Activated naive CD4-positive, alpha-beta T cell treated with anti-CD3 and anti-CD28 coated beads, Interleukin-2, amount 50 U/mL, for 72 hours (primary cell): ENCODE data around the gene BCAS4. TPM values are rescaled to one million over a fixed set of nuclear protein-coding genes. Genes with fewer than 3 reads are reported as not detected.

Experiments used
- ATAC-seq, 2 donors: fragments of 150-1000 bp; cut with Tn5 transposase; 2 replicates each; pipeline ENCODE4 v1.10.0; 2021; ENCODE audit warnings: mild to moderate bottlenecking in 2 of 2, moderate library complexity in 2 of 2
- DNase-seq, 2 donors: peaks; one replicate each; pipeline ENCODE4 v3.0.0; 2021 to 2022; ENCODE audit warnings: low spot score in 2 of 2
- H3K27ac Mint-ChIP-seq, 2 donors: one replicate each; pipeline ENCODE4 v1.8.0; 2022; ENCODE audit warnings: mild to moderate bottlenecking in 2 of 2, mixed read lengths in 2 of 2
- H3K36me3 Mint-ChIP-seq, 2 donors: one replicate each; pipeline ENCODE4 v1.8.0; 2022; ENCODE audit warnings: mixed read lengths in 2 of 2
- H3K9me3 Mint-ChIP-seq, 2 donors: one replicate each; pipeline ENCODE4 v1.8.0; 2022; ENCODE audit warnings: mixed read lengths in 2 of 2
- total RNA-seq, 2 donors: library from RNA; stranded (reverse); gene quantifications; one replicate each; pipeline ENCODE4 v1.2.3, GENCODE V29; 2022

Gene BCAS4
- total RNA-seq, 2 donors from 2014 or later: 12.6 to 19.3 TPM

- Mint-ChIP-seq H3K27ac (no peak overlapping the region), H3K9me3 (peaks cover 3% of the 10 kb centered on the region in 2 donors), H3K36me3 (peaks cover 10 to 11% of the 10 kb centered on the region in 2 donors)
- no peak for ATAC-seq
- DNase-seq: no peak
Measured at GRCh38 chr20:50823319-50823718, 28.5 kb downstream of the BCAS4 start.

DNA sequence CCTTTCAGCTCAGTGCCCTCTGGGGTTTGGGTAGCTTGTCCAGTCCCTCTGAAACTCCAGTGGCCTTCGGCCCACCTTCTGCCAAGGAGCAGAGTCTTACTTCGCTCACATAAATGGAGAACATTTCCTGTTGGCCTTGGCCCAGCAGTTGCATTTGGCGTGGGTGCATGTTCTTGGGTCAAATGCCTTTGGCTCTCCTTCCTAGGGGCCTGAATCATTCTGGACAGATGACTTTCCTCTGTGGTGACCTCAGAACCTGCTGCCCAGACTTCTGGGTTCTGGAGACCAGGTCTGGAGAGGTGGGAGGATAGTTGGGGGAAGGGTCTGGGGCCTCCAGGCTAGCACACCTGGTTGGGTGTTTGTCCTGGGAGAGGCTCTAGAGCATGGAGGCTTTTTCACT lies 29.3 kb downstream of the BCAS4 start:
- no peak for ATAC-seq
- Mint-ChIP-seq H3K36me3 (peaks cover 4 to 6% of the 10 kb centered on the region in 2 donors), H3K27ac (no peak overlapping the region), H3K9me3 (no peaks in the 10 kb centered on the region)
- no peak for DNase-seq

DNA sequence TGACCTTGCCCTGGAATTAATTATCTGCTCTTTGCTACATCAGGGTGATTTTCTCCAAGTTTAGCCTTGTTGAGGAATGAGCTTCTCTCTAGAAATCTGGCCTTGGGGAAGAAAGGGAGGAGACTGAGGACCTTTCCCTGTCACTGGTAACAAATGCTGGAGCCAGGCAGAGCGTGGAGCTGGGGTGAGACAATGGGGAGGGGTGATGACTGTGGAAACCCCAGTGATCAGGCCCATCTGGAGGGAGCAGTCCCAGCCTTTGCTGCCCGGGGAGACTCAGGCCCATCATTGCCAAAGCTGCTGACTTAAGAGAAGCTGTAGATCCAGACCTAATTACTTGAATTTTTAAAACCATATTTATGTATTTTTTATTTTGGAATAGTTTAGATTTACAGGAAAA lies 31.3 kb downstream of the BCAS4 start:
- Mint-ChIP-seq H3K36me3 (peaks cover 0 to 4% of the 10 kb centered on the region in 2 donors), H3K27ac (peak overlapping the region in 1 of 2 donors; percentile 53), H3K9me3 (no peaks in the 10 kb centered on the region)
- ATAC-seq (no peak), DNase-seq (no peak)

- Mint-ChIP-seq H3K9me3 (no peaks in the 10 kb centered on the region), H3K36me3 (peaks cover 0 to 4% of the 10 kb centered on the region in 2 donors), H3K27ac (peak overlapping the region in 1 of 2 donors; percentile 75)
- ATAC-seq: no peak
- no peak for DNase-seq
Measured at GRCh38 chr20:50828363-50829136, 33.7 kb downstream of the BCAS4 start.

DNA sequence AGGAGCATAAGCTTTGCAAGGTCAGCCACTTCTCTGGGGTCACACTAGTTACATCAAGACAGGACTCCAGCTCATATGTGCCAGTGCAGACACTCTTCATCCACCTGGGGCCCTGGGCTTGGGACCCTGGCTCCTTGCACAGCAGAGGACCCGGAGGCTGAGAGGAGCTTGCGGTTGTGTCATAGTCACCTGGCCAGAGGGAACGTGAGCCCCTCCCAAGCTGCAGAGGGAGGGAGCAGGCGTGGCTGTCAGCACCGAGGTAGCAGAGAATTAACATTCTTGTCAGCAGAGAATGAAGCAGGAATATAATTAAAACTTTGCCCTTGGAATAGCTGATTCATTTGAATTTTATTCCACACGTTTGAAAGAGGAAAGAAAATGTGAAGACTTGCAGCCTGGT lies 36.8 kb downstream of the BCAS4 start:
- no peak for ATAC-seq
- Mint-ChIP-seq H3K9me3 (no peaks in the 10 kb centered on the region), H3K27ac (no peak overlapping the region), H3K36me3 (peaks cover 0 to 4% of the 10 kb centered on the region in 2 donors)
- no peak for DNase-seq

GRCh38 chr20:50834599-50835005 lies 39.7 kb downstream of the BCAS4 start:
- DNase-seq (no peak), ATAC-seq (no peak)
- Mint-ChIP-seq H3K9me3 (no peaks in the 10 kb centered on the region), H3K27ac (no peak overlapping the region), H3K36me3 (peaks cover 0 to 4% of the 10 kb centered on the region in 2 donors)

DNA sequence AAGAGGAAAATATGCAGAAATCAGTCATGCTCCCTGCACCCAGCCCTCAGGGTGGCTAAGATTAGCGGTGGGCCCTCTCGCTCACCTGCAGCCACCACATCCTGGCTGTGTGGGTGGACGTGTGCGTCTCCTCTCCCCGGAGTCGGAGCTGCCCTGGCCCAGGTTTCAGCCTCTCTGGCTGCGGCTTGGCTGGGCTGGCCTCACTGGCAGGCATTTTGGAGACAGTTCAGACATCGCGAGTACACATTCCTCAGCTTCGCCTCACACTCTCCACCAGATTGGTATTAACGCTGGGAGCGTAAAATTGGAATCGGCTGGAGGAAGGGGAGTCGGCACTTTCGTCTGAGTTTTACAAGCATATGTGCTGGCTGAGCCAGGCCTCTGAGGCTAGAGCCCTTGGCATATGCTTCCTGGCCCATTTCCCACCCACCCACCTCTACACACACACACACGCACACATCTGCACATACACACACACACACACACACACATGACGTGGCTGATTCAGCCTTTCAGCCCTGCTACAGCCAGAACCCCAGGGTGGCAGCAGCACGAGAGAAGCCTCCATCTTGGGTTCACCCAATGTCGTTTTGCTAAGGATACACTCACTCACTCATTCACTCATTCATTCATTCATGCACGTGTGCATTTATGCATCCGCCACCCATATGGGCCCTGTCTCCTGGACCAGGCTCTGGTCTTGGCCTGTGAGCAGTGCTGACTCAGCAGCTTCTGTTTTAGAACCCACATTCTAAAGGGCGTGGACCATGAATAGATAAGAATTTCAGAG lies 42.9 kb downstream of the BCAS4 start:
- Mint-ChIP-seq H3K9me3 (no peaks in the 10 kb centered on the region), H3K36me3 (peaks cover 0 to 1% of the 10 kb centered on the region in 2 donors), H3K27ac (peak overlapping the region in 1 of 2 donors; percentile 19)
- DNase-seq: no peak
- no peak for ATAC-seq

GRCh38 chr20:50838322-50838625 lies 43.4 kb downstream of the BCAS4 start:
- peak overlapping the region in 1 of 2 donors; percentile 19 for H3K27ac Mint-ChIP-seq
- no peaks in the 10 kb centered on the region for H3K36me3 Mint-ChIP-seq
- DNase-seq (no peak), ATAC-seq (no peak)
- H3K9me3 Mint-ChIP-seq: no peaks in the 10 kb centered on the region

DNA sequence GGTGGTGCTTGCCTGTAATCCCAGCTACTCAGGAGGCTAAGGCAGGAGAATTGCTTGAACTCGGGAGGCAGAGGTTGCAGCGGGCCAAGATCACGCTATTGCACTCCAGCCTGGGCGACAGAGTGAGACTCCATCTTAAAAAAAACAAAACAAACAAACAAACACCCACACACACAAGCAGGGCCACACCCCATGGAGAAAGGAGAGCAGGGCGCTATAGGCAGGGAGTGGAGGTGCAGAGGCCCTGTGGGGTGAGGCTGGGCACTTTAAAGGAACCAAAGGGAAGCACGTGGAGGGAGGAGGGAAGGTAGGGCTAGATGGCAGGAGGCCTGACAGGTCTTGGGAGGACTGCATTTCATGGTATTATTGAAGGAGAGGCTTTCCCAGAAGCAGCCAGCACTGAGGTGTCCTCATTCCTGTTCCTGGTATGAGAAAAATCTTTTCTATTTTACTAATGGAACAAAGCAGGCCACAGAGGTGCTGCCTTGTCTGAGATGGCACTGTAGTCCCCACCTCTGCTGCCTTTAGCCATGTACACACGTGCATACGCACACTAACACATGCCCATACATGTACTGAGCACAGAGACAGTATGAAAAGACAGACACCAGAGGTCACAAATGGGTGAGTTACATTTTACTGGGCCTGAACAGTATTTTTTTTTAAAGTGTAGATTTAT lies 44.0 kb downstream of the BCAS4 start:
- Mint-ChIP-seq H3K36me3 (no peaks in the 10 kb centered on the region), H3K27ac (peak overlapping the region; percentile 18 to 19), H3K9me3 (no peaks in the 10 kb centered on the region)
- ATAC-seq (peak in 1 of 2 donors; percentile 54), DNase-seq (no peak)

DNA sequence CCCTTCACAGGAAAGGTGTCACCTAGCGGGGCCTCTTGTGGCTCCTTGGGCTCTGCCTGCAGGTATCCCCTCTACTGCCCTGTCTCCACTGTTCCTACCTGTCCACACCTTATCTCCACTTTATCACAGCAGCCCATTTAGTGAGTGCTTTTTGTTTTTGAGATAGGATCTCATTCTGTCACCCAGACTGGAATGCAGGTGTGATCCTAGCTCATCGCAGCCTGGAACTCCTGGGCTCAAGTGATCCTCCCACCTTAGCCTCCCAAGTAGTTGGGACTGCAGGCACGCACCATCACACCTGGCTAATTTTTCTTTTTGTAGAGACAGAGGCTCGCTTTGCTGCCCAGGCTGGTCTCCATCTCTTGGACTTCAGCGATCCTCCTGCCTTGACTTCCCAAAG lies 48.0 kb downstream of the BCAS4 start:
- H3K9me3 Mint-ChIP-seq: no peaks in the 10 kb centered on the region
- DNase-seq (no peak), ATAC-seq (no peak)
- no peaks in the 10 kb centered on the region for H3K36me3 Mint-ChIP-seq
- H3K27ac Mint-ChIP-seq: no peak overlapping the region

GRCh38 chr20:50843331-50844276 lies 48.7 kb downstream of the BCAS4 start:
- no peaks in the 10 kb centered on the region for H3K9me3 Mint-ChIP-seq
- H3K36me3 Mint-ChIP-seq: no peaks in the 10 kb centered on the region
- H3K27ac Mint-ChIP-seq: peak overlapping the region; percentile 24 to 70
- ATAC-seq (no peak), DNase-seq (no peak)

- Mint-ChIP-seq H3K9me3 (no peaks in the 10 kb centered on the region), H3K27ac (peak overlapping the region in 1 of 2 donors; percentile 70), H3K36me3 (no peaks in the 10 kb centered on the region)
- peak; percentile 96 to 98 for ATAC-seq
- peak; percentile 56 to 58 for DNase-seq
Measured at GRCh38 chr20:50844430-50845100, 49.7 kb downstream of the BCAS4 start.

DNA sequence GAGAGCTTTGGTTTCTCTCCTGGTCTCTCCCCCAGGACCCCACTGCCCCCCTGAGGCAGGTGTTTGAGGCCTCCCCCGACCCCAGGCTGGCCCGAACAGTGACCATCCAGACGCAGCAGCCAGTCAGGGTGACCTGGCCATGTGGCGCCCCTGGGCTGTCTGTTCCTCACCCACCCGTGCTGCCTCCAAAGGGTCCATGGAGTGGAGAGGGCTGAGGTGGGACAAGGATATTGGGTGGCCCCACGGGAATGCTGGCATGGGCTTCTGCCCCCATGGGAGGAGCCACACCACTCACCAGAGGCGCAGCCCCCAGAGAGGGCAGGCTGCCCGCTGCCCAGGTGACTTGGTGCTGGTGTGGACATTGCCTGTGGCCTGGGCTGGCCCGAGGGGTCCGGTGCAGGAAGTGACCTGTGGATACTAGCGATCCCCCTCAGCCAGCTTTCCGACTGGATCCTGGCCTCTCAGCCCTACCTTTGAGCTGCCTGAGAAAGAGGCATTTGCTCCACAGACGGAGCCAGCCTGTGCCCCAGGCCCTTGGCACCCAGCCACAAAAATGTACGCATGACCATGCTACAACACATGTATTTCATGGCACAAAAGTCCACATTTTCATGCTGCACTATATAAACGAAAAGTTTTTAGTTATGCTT lies 50.8 kb downstream of the BCAS4 start:
- no peak for DNase-seq
- Mint-ChIP-seq H3K27ac (peak overlapping the region in 1 of 2 donors; percentile 70), H3K9me3 (no peaks in the 10 kb centered on the region), H3K36me3 (no peaks in the 10 kb centered on the region)
- no peak for ATAC-seq

GRCh38 chr20:50848341-50848808 lies 53.5 kb downstream of the BCAS4 start:
- H3K36me3 Mint-ChIP-seq: no peaks in the 10 kb centered on the region
- no peaks in the 10 kb centered on the region for H3K9me3 Mint-ChIP-seq
- H3K27ac Mint-ChIP-seq: peak overlapping the region in 1 of 2 donors; percentile 21
- ATAC-seq (no peak), DNase-seq (no peak)
